K562 (cell line): ENCODE data around the gene ASPG. TPM values are rescaled to one million over a fixed set of nuclear protein-coding genes. Genes with fewer than 3 reads are reported as not detected.
A peak's percentile ranks its signal among the peaks of the same experiment; 100 is the strongest.

Experiments used
- ATAC-seq: fragments of 200-7000 bp; cut with Tn5 transposase; 3 replicates; pipeline ENCODE4 v1.9.1; 2020; ENCODE audit warnings: moderate library complexity
- BruUV-seq: library from RNA; stranded (reverse); fragments of 400-500 nt; replicated peaks from 2 replicates; lab custom pipeline; 2021; lab: Mats Ljungman, UMichigan
- CTCF ChIA-PET: fragments of 300-600 bp; formaldehyde crosslinking; extraction: SDS; loops from one replicate; lab custom pipeline; 2021; ENCODE audit warnings: low intra/inter-chr PET ratio; lab: Yijun Ruan, JAX
- POLR2A ChIA-PET: fragments of 300-600, 350-650 bp; sonication (Branson Sonifier 250); formaldehyde crosslinking; extraction: SDS; loops from one replicate; lab custom pipeline; 2021; ENCODE audit warnings: antibody characterized with exemption, inconsistent platforms; lab: Yijun Ruan, JAX
- DNase-seq, 4 experiments: peaks; one replicate each; pipeline versions ENCODE4 v3.0.0 to v3.0.0-alpha.2; 2011 to 2018; ENCODE audit warnings: low spot score in 3 of 4, mixed read lengths in 3 of 4; ENCODE audit errors: extremely low read depth in 1 of 4
- FAIRE-seq: peaks from 2 replicates; lab custom pipeline; 2011; peaks lifted over from hg19 to GRCh38; lab: Jason Lieb, UNC
- H2AFZ ChIP-seq: 2 replicates; pipeline ENCODE4 v1.6.0; 2011; ENCODE audit warnings: low read depth, low read length, control low read depth, inconsistent platforms
- H3K27ac ChIP-seq: fragments of 200-600 bp; 3 replicates; pipeline ENCODE4 v1.8.0; 2011; ENCODE audit warnings: low read depth, mild to moderate bottlenecking, control low read depth, inconsistent platforms, low read length, moderate library complexity, mixed read lengths; ENCODE audit errors: extremely low read depth
- H3K27me3 ChIP-seq, 2 experiments: fragments of 300-600 bp in 1 of 2; 2 replicates in 1 of 2; 3 replicates in 1 of 2; pipeline versions ENCODE4 v1.6.0 to v1.8.0; 2011; ENCODE audit warnings: inconsistent platforms in 2 of 2, low read length in 2 of 2, mild to moderate bottlenecking in 1 of 2, mixed read lengths in 1 of 2, moderate library complexity in 1 of 2; ENCODE audit not compliant: control insufficient read depth in 2 of 2, insufficient read depth in 2 of 2
- H3K36me3 ChIP-seq: fragments of 300-600 bp; 3 replicates; pipeline ENCODE4 v1.8.0; 2011; ENCODE audit warnings: mild to moderate bottlenecking, low read length, inconsistent platforms; ENCODE audit not compliant: control insufficient read depth, insufficient read depth
- H3K4me1 ChIP-seq, 2 experiments: fragments of 200-600 bp in 1 of 2; replicated peaks in 1 of 2; 2 replicates in 1 of 2; 3 replicates in 1 of 2; pipeline versions ENCODE4 v1.5.1 to v1.8.0; 2011; ENCODE audit warnings: inconsistent platforms in 2 of 2, low read length in 2 of 2, mild to moderate bottlenecking in 1 of 2, mixed read lengths in 1 of 2, moderate library complexity in 1 of 2; ENCODE audit not compliant: control insufficient read depth in 2 of 2, insufficient read depth in 2 of 2
- H3K4me2 ChIP-seq: 2 replicates; pipeline ENCODE4 v1.6.1; 2011; ENCODE audit warnings: low read length, control low read depth, inconsistent platforms, mixed read lengths; ENCODE audit not compliant: insufficient read depth
- H3K4me3 ChIP-seq: fragments of 200-600 bp; sonication (generic), shearing (Covaris generic); 2 replicates; pipeline ENCODE4 v1.5.1; 2016; ENCODE audit warnings: control low read depth, inconsistent platforms
- H3K79me2 ChIP-seq: fragments of 200-600 bp; 3 replicates; pipeline ENCODE4 v1.8.0; 2011; ENCODE audit warnings: low read length, inconsistent platforms; ENCODE audit not compliant: control insufficient read depth, insufficient read depth
- H3K9ac ChIP-seq, 2 experiments: 2 replicates each; pipeline versions ENCODE4 v1.6.0 to v1.6.1; 2011; ENCODE audit warnings: low read depth in 2 of 2, low read length in 2 of 2, control low read depth in 1 of 2, inconsistent platforms in 1 of 2, mild to moderate bottlenecking in 1 of 2, mixed read lengths in 1 of 2; ENCODE audit not compliant: insufficient read depth in 1 of 2
- H3K9me1 ChIP-seq: one replicate; pipeline ENCODE4 v1.6.0; 2011; ENCODE audit warnings: inconsistent platforms, mild to moderate bottlenecking, low read length, moderate library complexity; ENCODE audit not compliant: control insufficient read depth, insufficient read depth
- H3K9me3 ChIP-seq: replicated peaks from 2 replicates; pipeline ENCODE4 v1.5.1; 2011; ENCODE audit warnings: low read depth, low read length, inconsistent platforms; ENCODE audit not compliant: control insufficient read depth, insufficient read depth
- H4K20me1 ChIP-seq: replicated peaks from 2 replicates; pipeline ENCODE4 v1.6.1; 2011; ENCODE audit warnings: low read length, inconsistent platforms, mixed read lengths; ENCODE audit not compliant: control insufficient read depth, insufficient read depth
- BCLAF1 ChIP-seq, 2 experiments: fragments of 450-650 bp in 1 of 2; IDR thresholded peaks; 2 replicates each; pipeline ENCODE4 v1.6.1; 2011 to 2017; ENCODE audit warnings: low read depth in 2 of 2, antibody characterized with exemption in 1 of 2, borderline replicate concordance in 1 of 2, low read length in 1 of 2, mild to moderate bottlenecking in 1 of 2, mixed read lengths in 1 of 2; ENCODE audit not compliant: control insufficient read depth in 1 of 2
- CTCF ChIP-seq, 3 experiments: IDR thresholded peaks in 2 of 3; conservative IDR thresholded peaks in 1 of 3; 2 replicates each; pipeline ENCODE4 v1.5.1; 2011 to 2012; ENCODE audit warnings: low read length in 3 of 3, mild to moderate bottlenecking in 3 of 3, control low read depth in 2 of 3, improper control_type of control experiment in 1 of 3, inconsistent platforms in 1 of 3, low read depth in 1 of 3, mixed read lengths in 1 of 3, moderate library complexity in 1 of 3; ENCODE audit not compliant: insufficient read depth in 2 of 3
- FOXA1 ChIP-seq: fragments of 450-650 bp; IDR thresholded peaks from 2 replicates; pipeline ENCODE4 v1.6.1; 2016; ENCODE audit warnings: mild to moderate bottlenecking, borderline replicate concordance
- NR4A1 ChIP-seq, 2 experiments: fragments of 250-450 bp in 1 of 2; fragments of 450-650 bp in 1 of 2; sonication (Bioruptor Pico) in 1 of 2; IDR thresholded peaks; 2 replicates each; pipeline versions ENCODE4 v1.4.0 to v1.6.1; 2016 to 2020; ENCODE audit warnings: mild to moderate bottlenecking in 2 of 2, missing compliant biosample characterization in 1 of 2, missing genetic modification characterization in 1 of 2, moderate library complexity in 1 of 2
- SMC3 ChIP-seq: conservative IDR thresholded peaks from 2 replicates; pipeline ENCODE4 v1.6.1; 2011; ENCODE audit warnings: low read depth, low read length, improper control_type of control experiment; ENCODE audit not compliant: insufficient read depth
- SPI1 ChIP-seq: IDR thresholded peaks from 2 replicates; pipeline ENCODE4 v1.6.1; 2011; ENCODE audit warnings: low read depth, low read length, control low read depth, borderline replicate concordance
- WGBS: fragments of 100-300 bp; shearing (Covaris generic); methylation state at CpG from one replicate; pipeline ENCODE4 v1.1.6; 2016; ENCODE audit warnings: low coverage, mixed read lengths; ENCODE audit not compliant: insufficient coverage; ENCODE audit errors: missing lambda C conversion rate; 5-methylcytosine and 5-hydroxymethylcytosine counted together
- in situ Hi-C: fragments of 300-500 bp; cut with MboI; formaldehyde crosslinking; loops from 4 replicates; pipeline ENCODE4 v1.15.0; 2018; ENCODE audit warnings: inconsistent platforms, mixed read lengths
- intact Hi-C: fragments of 100-400 bp; cut with micrococcal nuclease; formaldehyde crosslinking; loops from 2 replicates; pipeline ENCODE4 v1.14.2; 2022
- polyA plus RNA-seq, 8 experiments: library from polyadenylated mRNA; depleted of rRNA in 4 of 8; stranded (reverse) in 5 of 8; unstranded in 3 of 8; fragments of >200 nt; fragmentation: Nextera tagmentation in 2 of 8; fragmentation: Illumina TruSeq in 1 of 8; extraction: Ambion mirVana in 2 of 8; extraction: Trizol in 1 of 8; gene quantifications; 2 replicates each; pipeline versions ENCODE4 v1.2.1 to v1.2.3, GENCODE V29; 2011 to 2014; ENCODE audit warnings: inconsistent platforms in 1 of 8, missing spikeins in 1 of 8
- total RNA-seq, 7 experiments: library from RNA; depleted of rRNA in 6 of 7; stranded (reverse); fragments of >200 nt in 6 of 7; fragmentation: Illumina TruSeq in 2 of 7; extraction: Trizol in 2 of 7; gene quantifications; 2 replicates each; pipeline versions ENCODE4 v1.2.1 to v1.2.3, GENCODE V29; 2011 to 2021; ENCODE audit warnings: low replicate concordance in 1 of 7
- TF ChIP-seq, protein P1 (sequence below): sonication (generic); formaldehyde crosslinking; IDR thresholded peaks from 2 replicates; pipeline ENCODE4 v1.4.0; 2020; ENCODE audit warnings: mild to moderate bottlenecking, missing genetic modification reagents

ASPG gene
- total and polyA plus RNA-seq, 9 of the 15 experiments (the other 6 are each of a cell fraction or from before 2014, with no cell fraction given), result 0.18 TPM; not detected in 8

DNA sequence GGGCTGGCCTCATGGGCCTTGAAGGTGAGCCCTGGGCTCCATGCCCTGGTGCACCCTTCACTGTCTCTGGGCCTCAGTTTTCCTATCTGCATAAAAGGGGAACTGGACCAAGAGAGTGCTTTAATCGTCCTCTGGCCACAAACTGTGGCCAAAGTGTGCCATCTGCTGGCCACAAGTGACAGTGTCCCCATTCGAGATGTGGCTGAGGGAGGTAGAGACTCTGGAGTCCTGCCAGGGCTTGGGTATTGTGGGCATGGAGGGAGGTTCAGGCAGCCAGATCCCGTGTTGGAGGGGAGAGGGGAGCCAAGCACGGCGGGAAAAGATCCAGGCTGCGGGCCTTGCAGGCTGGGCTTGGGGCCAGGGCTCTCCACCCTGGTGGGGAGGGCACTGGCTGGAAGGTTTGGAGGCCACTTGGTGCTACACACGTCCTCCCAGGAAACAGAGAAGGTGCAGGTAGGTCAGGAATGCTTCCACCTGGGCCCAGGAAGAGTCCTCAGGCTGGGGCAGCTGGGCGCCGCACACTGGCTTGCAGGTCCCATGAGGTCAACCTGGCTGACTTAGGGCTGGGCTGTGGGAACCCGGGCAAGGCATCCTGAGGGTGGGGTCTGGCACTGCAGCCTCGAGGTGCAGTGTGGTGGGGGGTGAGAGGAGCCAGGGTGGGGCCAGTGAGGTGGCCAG, 45.6 kb downstream of the ASPG start:
- in situ Hi-C loops (no loop called here), intact Hi-C loops (loop anchor here (2.0 kb wide), 1 partner anchor 52 kb away; no protein-coding TSS in a partner anchor)
- no peak for ATAC-seq
- Histone ChIP-seq H3K4me3 (no peak overlapping the region), H3K27ac (no peak overlapping the region), H4K20me1 (no peaks in the 10 kb centered on the region), H2AFZ (no peak overlapping the region), H3K27me3 (no peaks in the 10 kb centered on the region), H3K36me3 (no peaks in the 10 kb centered on the region), H3K9me1 (no peaks in the 10 kb centered on the region), H3K9ac (no peak overlapping the region), H3K4me2 (no peak overlapping the region), H3K4me1 (no peaks in the 10 kb centered on the region), H3K79me2 (no peaks in the 10 kb centered on the region), H3K9me3 (no peaks in the 10 kb centered on the region)
- FAIRE-seq, result no peak
- ChIA-PET POLR2A (no interaction called here), CTCF (interaction anchor here (2.3 kb wide), 1 partner anchor 53 kb away, joined by 24 read pairs; no protein-coding TSS in a partner anchor)
- BruUV-seq, result no TSS peak
- 0% methylated on average over 4 of the region's 11 CpGs for WGBS
- no peak for DNase-seq
- TF ChIP-seq BCLAF1 (IDR thresholded peaks at IDR 0.05; ENCODE audit: borderline replicate concordance in 1 of 2, control insufficient read depth in 1 of 2, low read depth in 2 of 2, low read length in 1 of 2) (no peak), SPI1 (peak; percentile 65; the same call in 1 of the 2 replicates), CTCF (IDR thresholded peaks at IDR 0.05 in 2 of 3, conservative IDR thresholded peaks at IDR 0.05 in 1 of 3; ENCODE audit: insufficient read depth in 2 of 3, low read depth in 1 of 3, low read length in 3 of 3) (peak; percentile 56 to 61 (median 58)), FOXA1 (no peak), SMC3 (peak; percentile 39; the same call in 1 of the 2 replicates), NR4A1 (CRISPR knock-in tag; IDR thresholded peaks at IDR 0.05) (no peak), NR4A1 (tag; IDR thresholded peaks at IDR 0.05) (no peak)
- TF ChIP-seq, protein P1, sequence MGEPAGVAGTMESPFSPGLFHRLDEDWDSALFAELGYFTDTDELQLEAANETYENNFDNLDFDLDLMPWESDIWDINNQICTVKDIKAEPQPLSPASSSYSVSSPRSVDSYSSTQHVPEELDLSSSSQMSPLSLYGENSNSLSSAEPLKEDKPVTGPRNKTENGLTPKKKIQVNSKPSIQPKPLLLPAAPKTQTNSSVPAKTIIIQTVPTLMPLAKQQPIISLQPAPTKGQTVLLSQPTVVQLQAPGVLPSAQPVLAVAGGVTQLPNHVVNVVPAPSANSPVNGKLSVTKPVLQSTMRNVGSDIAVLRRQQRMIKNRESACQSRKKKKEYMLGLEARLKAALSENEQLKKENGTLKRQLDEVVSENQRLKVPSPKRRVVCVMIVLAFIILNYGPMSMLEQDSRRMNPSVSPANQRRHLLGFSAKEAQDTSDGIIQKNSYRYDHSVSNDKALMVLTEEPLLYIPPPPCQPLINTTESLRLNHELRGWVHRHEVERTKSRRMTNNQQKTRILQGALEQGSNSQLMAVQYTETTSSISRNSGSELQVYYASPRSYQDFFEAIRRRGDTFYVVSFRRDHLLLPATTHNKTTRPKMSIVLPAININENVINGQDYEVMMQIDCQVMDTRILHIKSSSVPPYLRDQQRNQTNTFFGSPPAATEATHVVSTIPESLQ (CRISPR knock-in tag), result no peak
